ENCODE measurements around the gene ILDR1.

- no peak for TF ChIP-seq POLR2A (IDR thresholded peaks at IDR 0.05; ENCODE audit: low read depth, low read length)
- TF ChIP-seq EZH2 (IDR thresholded peaks at IDR 0.05; ENCODE audit: borderline replicate concordance, low read depth, low read length, severe bottlenecking) = no peak
- no peak for TF ChIP-seq CTCF (IDR thresholded peaks at IDR 0.05; ENCODE audit: extremely low read depth in 1 of 2, insufficient read depth in 1 of 2, low read depth in 1 of 2, low read length in 2 of 2)
- no peak for TF ChIP-seq POLR2AphosphoS5 (IDR thresholded peaks at IDR 0.05; ENCODE audit: insufficient read depth, low read depth, low read length)
- no peak for TF ChIP-seq JUN (IDR thresholded peaks at IDR 0.05; ENCODE audit: borderline replicate concordance, insufficient read depth, insufficient read length, low read depth)
Observed at GRCh38 chr3:121970047-121970446, 52.0 kb downstream of the ILDR1 start.
